ENCODE data around the gene SASH1.

DNA sequence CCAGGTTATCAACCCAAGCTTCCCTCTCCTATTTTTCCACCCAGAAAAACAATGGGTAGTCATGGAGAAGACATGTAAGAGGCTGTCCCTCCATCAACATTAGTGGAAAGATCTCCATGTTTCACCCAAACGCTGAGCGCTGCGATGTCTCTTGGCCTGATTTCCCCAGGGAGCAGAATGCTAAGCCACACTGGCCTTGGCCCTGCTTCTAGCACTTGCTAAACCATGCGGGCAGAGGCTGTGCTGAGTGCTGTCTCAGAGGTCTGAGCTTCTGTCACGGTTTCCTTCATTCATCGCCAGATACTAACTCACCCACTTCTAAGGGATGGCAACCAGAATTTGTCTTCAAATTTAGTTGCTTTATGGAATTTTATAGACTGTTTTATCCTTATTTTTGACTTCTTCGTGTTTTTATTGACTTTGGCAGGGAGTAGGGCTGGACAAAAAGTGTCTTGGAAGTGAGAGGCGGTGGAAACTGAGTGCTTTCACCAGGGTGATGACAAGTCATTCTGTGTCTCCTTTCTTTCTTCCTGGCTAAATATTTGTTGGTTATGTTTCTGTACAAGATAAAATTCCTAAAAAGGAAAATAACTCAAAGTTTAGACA is 222.8 kb downstream of the SASH1 start:
- TF ChIP-seq, protein P1, sequence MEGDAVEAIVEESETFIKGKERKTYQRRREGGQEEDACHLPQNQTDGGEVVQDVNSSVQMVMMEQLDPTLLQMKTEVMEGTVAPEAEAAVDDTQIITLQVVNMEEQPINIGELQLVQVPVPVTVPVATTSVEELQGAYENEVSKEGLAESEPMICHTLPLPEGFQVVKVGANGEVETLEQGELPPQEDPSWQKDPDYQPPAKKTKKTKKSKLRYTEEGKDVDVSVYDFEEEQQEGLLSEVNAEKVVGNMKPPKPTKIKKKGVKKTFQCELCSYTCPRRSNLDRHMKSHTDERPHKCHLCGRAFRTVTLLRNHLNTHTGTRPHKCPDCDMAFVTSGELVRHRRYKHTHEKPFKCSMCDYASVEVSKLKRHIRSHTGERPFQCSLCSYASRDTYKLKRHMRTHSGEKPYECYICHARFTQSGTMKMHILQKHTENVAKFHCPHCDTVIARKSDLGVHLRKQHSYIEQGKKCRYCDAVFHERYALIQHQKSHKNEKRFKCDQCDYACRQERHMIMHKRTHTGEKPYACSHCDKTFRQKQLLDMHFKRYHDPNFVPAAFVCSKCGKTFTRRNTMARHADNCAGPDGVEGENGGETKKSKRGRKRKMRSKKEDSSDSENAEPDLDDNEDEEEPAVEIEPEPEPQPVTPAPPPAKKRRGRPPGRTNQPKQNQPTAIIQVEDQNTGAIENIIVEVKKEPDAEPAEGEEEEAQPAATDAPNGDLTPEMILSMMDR (IDR thresholded peaks at IDR 0.05; ENCODE audit: insufficient read depth, low read length, poor library complexity, severe bottlenecking): no peak
- TF ChIP-seq EZH2phosphoT487 (conservative IDR thresholded peaks at IDR 0.05; ENCODE audit: low read length): no peak

Measured in SU-DHL-6 (cell line).